IMR-90 (cell line): ENCODE results near the gene NPLOC4. TPM values are rescaled to one million over a fixed set of nuclear protein-coding genes. Genes with fewer than 3 reads are reported as not detected.

ENCODE experiments used
- ATAC-seq: fragments of 200-7000 bp; cut with Tn5 transposase; 2 replicates; pipeline ENCODE4 v1.9.1; 2020; ENCODE audit warnings: low read depth, mild to moderate bottlenecking, moderate library complexity
- BruUV-seq: library from RNA; stranded (reverse); fragments of 400-500 nt; replicated peaks from 2 replicates; lab custom pipeline; 2021; lab: Mats Ljungman, UMichigan
- CTCF ChIA-PET: fragments of 300-600 bp; formaldehyde crosslinking; extraction: SDS; loops from one replicate; lab custom pipeline; 2021; ENCODE audit warnings: antibody characterized with exemption; lab: Yijun Ruan, JAX
- POLR2A ChIA-PET: fragments of 300-600 bp; sonication (Branson Sonifier 250); formaldehyde crosslinking; loops from one replicate; lab custom pipeline; 2022; ENCODE audit warnings: antibody characterized with exemption; ENCODE audit not compliant: unreplicated experiment; lab: Charles Lee
- DNase-seq: peaks from one replicate; pipeline ENCODE4 v3.0.0; 2013
- H2AFZ ChIP-seq: replicated peaks from 2 replicates; pipeline ENCODE3; 2013; ENCODE audit warnings: low read length, mild to moderate bottlenecking; ENCODE audit not compliant: poor library complexity
- H2AK5ac ChIP-seq: 2 replicates; pipeline ENCODE4 v1.6.1; 2013; ENCODE audit warnings: low read depth, low read length, inconsistent platforms
- H2AK9ac ChIP-seq: replicated peaks from 2 replicates; pipeline ENCODE3; 2013; ENCODE audit warnings: mild to moderate bottlenecking, low read depth, low read length, moderate library complexity; ENCODE audit not compliant: poor library complexity
- H2BK120ac ChIP-seq: 2 replicates; pipeline ENCODE4 v1.6.1; 2013; ENCODE audit warnings: low read depth, low read length, inconsistent platforms
- H2BK15ac ChIP-seq: 3 replicates; pipeline ENCODE4 v1.6.1; 2013; ENCODE audit warnings: low read depth, low read length, inconsistent platforms
- H2BK20ac ChIP-seq: 2 replicates; pipeline ENCODE4 v1.6.1; 2013; ENCODE audit warnings: low read depth, mild to moderate bottlenecking, inconsistent platforms, low read length, moderate library complexity
- H2BK5ac ChIP-seq: 2 replicates; pipeline ENCODE4 v1.6.1; 2013; ENCODE audit warnings: mild to moderate bottlenecking, low read depth, low read length, inconsistent platforms; ENCODE audit not compliant: poor library complexity, severe bottlenecking
- H3K14ac ChIP-seq: replicated peaks from 2 replicates; pipeline ENCODE4 v1.6.1; 2013; ENCODE audit warnings: low read depth, low read length, inconsistent platforms
- H3K18ac ChIP-seq: 2 replicates; pipeline ENCODE4 v1.6.1; 2013; ENCODE audit warnings: low read depth, low read length, control low read depth
- H3K23ac ChIP-seq: 2 replicates; pipeline ENCODE4 v1.6.1; 2013; ENCODE audit warnings: low read depth, low read length, inconsistent platforms
- H3K27ac ChIP-seq: 2 replicates; pipeline ENCODE4 v1.5.1; 2013; ENCODE audit warnings: mild to moderate bottlenecking, control low read depth, low read length; ENCODE audit not compliant: insufficient read depth
- H3K27me3 ChIP-seq: 2 replicates; pipeline ENCODE4 v1.6.1; 2013; ENCODE audit warnings: low read length; ENCODE audit not compliant: control insufficient read depth, insufficient read depth
- H3K36me3 ChIP-seq: 2 replicates; pipeline ENCODE4 v1.6.1; 2013; ENCODE audit warnings: low read length, mixed read lengths; ENCODE audit not compliant: control insufficient read depth, insufficient read depth
- H3K4ac ChIP-seq: 2 replicates; pipeline ENCODE4 v1.6.1; 2013; ENCODE audit warnings: low read depth, low read length, inconsistent platforms
- H3K4me1 ChIP-seq: 2 replicates; pipeline ENCODE4 v1.6.1; 2013; ENCODE audit warnings: low read length, mixed read lengths; ENCODE audit not compliant: control insufficient read depth, insufficient read depth
- H3K4me2 ChIP-seq: 2 replicates; pipeline ENCODE4 v1.6.1; 2013; ENCODE audit warnings: low read depth, mild to moderate bottlenecking, control low read depth, low read length, moderate library complexity
- H3K4me3 ChIP-seq: 2 replicates; pipeline ENCODE4 v1.5.1; 2013; ENCODE audit warnings: low read depth, mild to moderate bottlenecking, control low read depth, low read length, moderate library complexity; ENCODE audit not compliant: insufficient read depth
- H3K56ac ChIP-seq: 2 replicates; pipeline ENCODE4 v1.6.1; 2013; ENCODE audit warnings: low read length, inconsistent platforms; ENCODE audit not compliant: insufficient read depth; ENCODE audit errors: extremely low read depth
- H3K79me1 ChIP-seq, 2 experiments: 2 replicates each; pipeline ENCODE4 v1.6.1; 2013; ENCODE audit warnings: low read length in 2 of 2, inconsistent platforms in 1 of 2, low read depth in 1 of 2
- H3K9ac ChIP-seq: 2 replicates; pipeline ENCODE4 v1.6.1; 2013; ENCODE audit warnings: low read depth, low read length, control low read depth
- H3K9me1 ChIP-seq: 2 replicates; pipeline ENCODE4 v1.6.1; 2013; ENCODE audit warnings: low read length, inconsistent platforms; ENCODE audit not compliant: insufficient read depth
- H3K9me3 ChIP-seq: 2 replicates; pipeline ENCODE4 v1.6.1; 2013; ENCODE audit warnings: low read length; ENCODE audit not compliant: control insufficient read depth, insufficient read depth
- H4K20me1 ChIP-seq: 2 replicates; pipeline ENCODE4 v1.6.1; 2013; ENCODE audit warnings: low read length, inconsistent platforms; ENCODE audit not compliant: insufficient read depth
- H4K5ac ChIP-seq: 2 replicates; pipeline ENCODE4 v1.6.1; 2013; ENCODE audit warnings: mild to moderate bottlenecking, low read depth, low read length, control low read depth
- H4K8ac ChIP-seq, 2 experiments: 2 replicates each; pipeline ENCODE4 v1.6.1; 2013; ENCODE audit warnings: low read depth in 2 of 2, low read length in 2 of 2, control low read depth in 1 of 2, inconsistent platforms in 1 of 2
- H4K91ac ChIP-seq: 2 replicates; pipeline ENCODE4 v1.6.1; 2013; ENCODE audit warnings: low read depth, low read length, inconsistent platforms; ENCODE audit not compliant: insufficient read depth
- BHLHE40 ChIP-seq: fragments of 150-350 bp; IDR thresholded peaks from 2 replicates; pipeline ENCODE4 v1.6.1; 2016; ENCODE audit warnings: mild to moderate bottlenecking, low read depth, low read length
- CHD1 ChIP-seq: IDR thresholded peaks from 2 replicates; pipeline ENCODE4 v1.6.1; 2012; ENCODE audit warnings: low read depth, low read length, improper control_type of control experiment
- ELK1 ChIP-seq: fragments of 150-350 bp; IDR thresholded peaks from 2 replicates; pipeline ENCODE4 v1.6.1; 2016; ENCODE audit warnings: low read depth, mild to moderate bottlenecking, low read length, moderate library complexity, borderline replicate concordance
- FOS ChIP-seq: fragments of 150-350 bp; IDR thresholded peaks from 2 replicates; pipeline ENCODE4 v1.6.1; 2016; ENCODE audit warnings: low read depth, low read length
- MAFK ChIP-seq: IDR thresholded peaks from 2 replicates; pipeline ENCODE4 v1.6.1; 2012; ENCODE audit warnings: low read depth, low read length, improper control_type of control experiment
- NFE2L2 ChIP-seq: fragments of 150-350 bp; IDR thresholded peaks from 2 replicates; pipeline ENCODE4 v1.6.1; 2016; ENCODE audit warnings: low read depth, mild to moderate bottlenecking, low read length
- POLR2A ChIP-seq: IDR thresholded peaks from 2 replicates; pipeline ENCODE4 v1.6.1; 2012; ENCODE audit warnings: mild to moderate bottlenecking, low read depth, low read length
- RAD21 ChIP-seq: IDR thresholded peaks from 2 replicates; pipeline ENCODE4 v1.6.1; 2012; ENCODE audit warnings: low read length, improper control_type of control experiment
- RCOR1 ChIP-seq: IDR thresholded peaks from 2 replicates; pipeline ENCODE4 v1.6.1; 2012; ENCODE audit warnings: mild to moderate bottlenecking, low read length, improper control_type of control experiment; ENCODE audit not compliant: insufficient replicate concordance
- RFX5 ChIP-seq: IDR thresholded peaks from 2 replicates; pipeline ENCODE4 v1.8.0; 2012; ENCODE audit warnings: low read depth, mild to moderate bottlenecking, low read length, moderate library complexity
- WGBS, 2 experiments: methylation state at CpG; one replicate each; pipeline versions ENCODE4 v1.1.5 to v1.1.7; 2013; ENCODE audit warnings: missing lambda C conversion rate in 2 of 2; ENCODE audit not compliant: insufficient read length in 1 of 2; ENCODE audit errors: extremely low coverage in 2 of 2; 5-methylcytosine and 5-hydroxymethylcytosine counted together
- dilution Hi-C: fragments of 300-500 bp; cut with HindIII; formaldehyde crosslinking; loops from one replicate; pipeline ENCODE4 v1.14.3; 2018; ENCODE audit warnings: low sequenced_read_pairs; ENCODE audit not compliant: unreplicated experiment
- in situ Hi-C: fragments of 300-500 bp; cut with MboI; formaldehyde crosslinking; loops from 3 replicates; pipeline ENCODE4 v1.14.3; 2019; ENCODE audit warnings: low sequenced_read_pairs, inconsistent platforms, mixed read lengths
- intact Hi-C: fragments of 100-400 bp; cut with micrococcal nuclease; formaldehyde crosslinking; loops from 2 replicates; pipeline ENCODE4 v1.10.0; 2022
- polyA plus RNA-seq, 3 experiments: library from polyadenylated mRNA; depleted of rRNA; stranded (reverse); fragments of >200 nt; gene quantifications; 2 replicates each; pipeline ENCODE4 v1.2.3, GENCODE V29; 2012; ENCODE audit warnings: low replicate concordance in 1 of 3
- total RNA-seq: library from RNA; depleted of rRNA; stranded (reverse); fragments of >200 nt; gene quantifications from 2 replicates; pipeline ENCODE4 v1.2.3, GENCODE V29; 2012
- TF ChIP-seq, protein P1 (sequence below): conservative IDR thresholded peaks from 2 replicates; pipeline ENCODE4 v1.5.1; 2012; ENCODE audit warnings: mild to moderate bottlenecking, low read depth, low read length, improper control_type of control experiment

Gene NPLOC4
- total and polyA plus RNA-seq, 2 of the 4 experiments (the other 2 are of a cell fraction) = 70.4 to 78.3 TPM

- TF ChIP-seq RCOR1 (no peak), RAD21 (peak; percentile 30)
Observed at GRCh38 chr17:81576621-81577277, 60.2 kb downstream of the NPLOC4 start (continued).

- CTCF ChIA-PET = no interaction called here
- BruUV-seq = no TSS peak
- H3K4me1 ChIP-seq = peaks cover 31% of the 10 kb centered on the region
Observed at GRCh38 chr17:81575836-81576235, 61.1 kb downstream of the NPLOC4 start.

More at GRCh38 chr17:81575836-81576235, 61.1 kb downstream of the NPLOC4 start:
- peak overlapping the region; percentile 65 for H4K91ac ChIP-seq
- H2BK20ac ChIP-seq = peak overlapping the region; percentile 80
- no peaks in the 10 kb centered on the region for H3K27me3 ChIP-seq
- no peak overlapping the region for H2AK9ac ChIP-seq
- H4K5ac ChIP-seq = no peak overlapping the region; the same call in 1 of the 2 replicates
- intact Hi-C loops (no loop called here), in situ Hi-C loops (no loop called here), dilution Hi-C loops (no loop called here)
- peaks cover 44 to 92% of the 10 kb centered on the region in 2 experiments for H3K79me1 ChIP-seq
- H2BK120ac ChIP-seq = peak overlapping the region; percentile 67
- WGBS, 2 experiments = 100% methylated on average over 1 of the region's 3 CpGs; no CpG with 5 or more reads in 1 of the 2 experiments
- peaks cover 40% of the 10 kb centered on the region for H4K20me1 ChIP-seq
- no peaks in the 10 kb centered on the region for H3K9me3 ChIP-seq
- DNase-seq (no peak), ATAC-seq (no peak)
- H3K18ac ChIP-seq = peak overlapping the region; percentile 61; the same call in 1 of the 2 replicates
- H2AK5ac ChIP-seq = peak overlapping the region; percentile 90
- H2AFZ ChIP-seq = no peak overlapping the region
- 0 out of 2 replicates have a peak overlapping the region, but pooled peaks have one; percentile 11 for H3K14ac ChIP-seq
- H3K9ac ChIP-seq = no peak overlapping the region
- no peak overlapping the region for H3K4me3 ChIP-seq
- peak overlapping the region; percentile 35; the same call in 2 of the 3 replicates for H2BK15ac ChIP-seq
- peak overlapping the region; percentile 77 for H3K4ac ChIP-seq
- POLR2A ChIA-PET = interaction anchor here (1.5 kb wide), 1 partner anchor 10 kb away, joined by 4 read pairs; no protein-coding TSS in a partner anchor
- H3K23ac ChIP-seq = peak overlapping the region; percentile 21; the same call in 1 of the 2 replicates
- TF ChIP-seq POLR2A (no peak), NFE2L2 (no peak), RCOR1 (no peak), CHD1 (no peak), RFX5 (no peak), FOS (no peak), BHLHE40 (no peak), RAD21 (no peak), MAFK (no peak), ELK1 (no peak)
- TF ChIP-seq, protein P1, sequence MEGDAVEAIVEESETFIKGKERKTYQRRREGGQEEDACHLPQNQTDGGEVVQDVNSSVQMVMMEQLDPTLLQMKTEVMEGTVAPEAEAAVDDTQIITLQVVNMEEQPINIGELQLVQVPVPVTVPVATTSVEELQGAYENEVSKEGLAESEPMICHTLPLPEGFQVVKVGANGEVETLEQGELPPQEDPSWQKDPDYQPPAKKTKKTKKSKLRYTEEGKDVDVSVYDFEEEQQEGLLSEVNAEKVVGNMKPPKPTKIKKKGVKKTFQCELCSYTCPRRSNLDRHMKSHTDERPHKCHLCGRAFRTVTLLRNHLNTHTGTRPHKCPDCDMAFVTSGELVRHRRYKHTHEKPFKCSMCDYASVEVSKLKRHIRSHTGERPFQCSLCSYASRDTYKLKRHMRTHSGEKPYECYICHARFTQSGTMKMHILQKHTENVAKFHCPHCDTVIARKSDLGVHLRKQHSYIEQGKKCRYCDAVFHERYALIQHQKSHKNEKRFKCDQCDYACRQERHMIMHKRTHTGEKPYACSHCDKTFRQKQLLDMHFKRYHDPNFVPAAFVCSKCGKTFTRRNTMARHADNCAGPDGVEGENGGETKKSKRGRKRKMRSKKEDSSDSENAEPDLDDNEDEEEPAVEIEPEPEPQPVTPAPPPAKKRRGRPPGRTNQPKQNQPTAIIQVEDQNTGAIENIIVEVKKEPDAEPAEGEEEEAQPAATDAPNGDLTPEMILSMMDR = no peak
- peaks cover 51% of the 10 kb centered on the region for H3K9me1 ChIP-seq
- no peak overlapping the region for H3K27ac ChIP-seq
- H2BK5ac ChIP-seq = peak overlapping the region; percentile 48
- no peak overlapping the region for H3K56ac ChIP-seq
- H4K8ac ChIP-seq = peak overlapping the region in 1 of 2 experiments; percentile 53; a peak in 1 of 4 replicates
- H3K4me2 ChIP-seq = no peak overlapping the region
- H3K36me3 ChIP-seq = peaks cover 32% of the 10 kb centered on the region
